NCI-H2081 treated with DMSO at 0.1 percent for 48 hours (cell line): ENCODE measurements around the gene ENTPD3.

Source experiments
- DNase-seq: peaks from one replicate; lab custom pipeline; 2025; lab: John Stamatoyannopoulos, UW

Gene ENTPD3

GRCh38 chr3:40387001-40387894, at the start of gene ENTPD3:
ENTPD3 (plus strand) TSS chr3:40387184; CDS start chr3:40388058, 874 bp downstream.
- no peak for DNase-seq

GRCh38 chr3:40339871-40340270, 47.1 kb upstream of the ENTPD3 start:
- no peak for DNase-seq

- DNase-seq: no peak
These were observed 46.3 kb upstream of the ENTPD3 start for GRCh38 chr3:40340541-40341170.

GRCh38 chr3:40341671-40342070, 45.3 kb upstream of the ENTPD3 start:
- DNase-seq: no peak

GRCh38 chr3:40350529-40350928, 36.5 kb upstream of the ENTPD3 start:
- no peak for DNase-seq

- DNase-seq: no peak
These were observed 31.6 kb upstream of the ENTPD3 start for GRCh38 chr3:40355410-40355809.

- DNase-seq: no peak
These were observed 28.5 kb upstream of the ENTPD3 start for GRCh38 chr3:40358454-40358853.

GRCh38 chr3:40363674-40364073, 23.3 kb upstream of the ENTPD3 start:
- DNase-seq: no peak

- no peak for DNase-seq
These were observed 20.5 kb upstream of the ENTPD3 start for GRCh38 chr3:40366203-40367162.

GRCh38 chr3:40369716-40370115, 17.3 kb upstream of the ENTPD3 start:
- no peak for DNase-seq

GRCh38 chr3:40377822-40378221, 9.2 kb upstream of the ENTPD3 start:
- no peak for DNase-seq

GRCh38 chr3:40379674-40380306, 7.2 kb upstream of the ENTPD3 start:
- no peak for DNase-seq

GRCh38 chr3:40381904-40382616, 4.9 kb upstream of the ENTPD3 start:
- no peak for DNase-seq

GRCh38 chr3:40382617-40382979, 4.4 kb upstream of the ENTPD3 start:
- DNase-seq: no peak

GRCh38 chr3:40386213-40386612, 771 bp upstream of the ENTPD3 start:
- DNase-seq: no peak

GRCh38 chr3:40387895-40388254, 891 bp downstream of the ENTPD3 start:
- DNase-seq: no peak

- DNase-seq: no peak
These were observed 9.4 kb downstream of the ENTPD3 start for GRCh38 chr3:40396406-40396805.

GRCh38 chr3:40397129-40397528, 10.1 kb downstream of the ENTPD3 start:
- no peak for DNase-seq

- DNase-seq: no peak
These were observed 10.9 kb downstream of the ENTPD3 start for GRCh38 chr3:40397912-40398311.

- no peak for DNase-seq
These were observed 11.4 kb downstream of the ENTPD3 start for GRCh38 chr3:40398346-40398745.

GRCh38 chr3:40404591-40405198, 17.7 kb downstream of the ENTPD3 start:
- DNase-seq: no peak
